HepG2 (cell line): Measurements from ENCODE around the gene ACOT6. TPM values are rescaled to one million over a fixed set of nuclear protein-coding genes. Genes with fewer than 3 reads are reported as not detected.
A peak's percentile ranks its signal among the peaks of the same experiment; 100 is the strongest.

Experiments used
- ATF7-NPFF ChIP-seq: sonication (generic); formaldehyde crosslinking; IDR thresholded peaks from 2 replicates; pipeline ENCODE4 v1.8.1; 2023; ENCODE audit warnings: mild to moderate bottlenecking, low read depth, missing genetic modification reagents, moderate library complexity
- GFI1 ChIP-seq: sonication (generic); formaldehyde crosslinking; IDR thresholded peaks from 2 replicates; pipeline ENCODE4 v1.5.0; 2020; ENCODE audit warnings: missing genetic modification reagents, mild to moderate bottlenecking, borderline replicate concordance
- HDAC1 ChIP-seq: sonication (generic); formaldehyde crosslinking; IDR thresholded peaks from 2 replicates; pipeline ENCODE4 v1.5.1; 2020; ENCODE audit warnings: mild to moderate bottlenecking, missing genetic modification reagents
- HOXD1 ChIP-seq: sonication (generic); formaldehyde crosslinking; IDR thresholded peaks from 2 replicates; pipeline ENCODE4 v1.5.0; 2020; ENCODE audit warnings: missing genetic modification reagents
- ISL2 ChIP-seq: sonication (generic); formaldehyde crosslinking; IDR thresholded peaks from 2 replicates; pipeline ENCODE4 v1.5.0; 2020; ENCODE audit warnings: missing genetic modification reagents
- KDM2A ChIP-seq: sonication (generic); formaldehyde crosslinking; IDR thresholded peaks from 2 replicates; pipeline ENCODE4 v1.4.0; 2020; ENCODE audit warnings: low read depth, missing genetic modification reagents, borderline replicate concordance
- NKX3-1 ChIP-seq: sonication (generic); formaldehyde crosslinking; IDR thresholded peaks from 2 replicates; pipeline ENCODE4 v1.5.0; 2020; ENCODE audit warnings: missing genetic modification reagents
- NR2F1 ChIP-seq, 2 experiments: fragments of 450-650 bp in 1 of 2; formaldehyde crosslinking in 1 of 2; IDR thresholded peaks; 2 replicates each; pipeline versions ENCODE4 v1.5.0 to v1.6.1; 2016 to 2020; ENCODE audit warnings: mild to moderate bottlenecking in 1 of 2, missing compliant biosample characterization in 1 of 2, missing genetic modification reagents in 1 of 2, moderate library complexity in 1 of 2
- SPEN ChIP-seq: sonication (generic); formaldehyde crosslinking; IDR thresholded peaks from 2 replicates; pipeline ENCODE4 v1.5.1; 2020; ENCODE audit warnings: low read depth, mild to moderate bottlenecking, missing genetic modification reagents
- ZNF749 ChIP-seq: sonication (generic); formaldehyde crosslinking; IDR thresholded peaks from 2 replicates; pipeline ENCODE4 v1.8.0; 2022; ENCODE audit warnings: mild to moderate bottlenecking, missing genetic modification reagents, moderate library complexity, borderline replicate concordance
- ZSCAN25 ChIP-seq: sonication (generic); formaldehyde crosslinking; IDR thresholded peaks from 2 replicates; pipeline ENCODE4 v1.8.0; 2022; ENCODE audit warnings: mild to moderate bottlenecking, missing genetic modification reagents
- ZSCAN31 ChIP-seq: sonication (generic); formaldehyde crosslinking; IDR thresholded peaks from 2 replicates; pipeline ENCODE4 v1.5.0; 2020; ENCODE audit warnings: low read depth, mild to moderate bottlenecking, missing genetic modification reagents
- polyA plus RNA-seq, 8 experiments: library from polyadenylated mRNA; depleted of rRNA in 3 of 8; stranded (reverse) in 7 of 8; unstranded in 1 of 8; fragments of >200 nt; fragmentation: Illumina TruSeq in 4 of 8; extraction: Trizol in 4 of 8; gene quantifications; 2 replicates each; pipeline versions ENCODE4 v1.2.1 to v1.2.3, GENCODE V29; 2011 to 2016; ENCODE audit warnings: low read depth in 4 of 8, missing spikeins in 1 of 8, mixed read lengths in 1 of 8; ENCODE audit not compliant: insufficient read depth in 1 of 8
- total RNA-seq, 5 experiments: library from RNA; depleted of rRNA; stranded (reverse); fragments of >200 nt; fragmentation: Illumina TruSeq; extraction: Trizol; gene quantifications; 2 replicates each; pipeline ENCODE4 v1.2.3, GENCODE V29; 2016; ENCODE audit warnings: low read depth in 1 of 5
- TF ChIP-seq, protein P1 (sequence below): sonication (generic); formaldehyde crosslinking; conservative IDR thresholded peaks from 2 replicates; pipeline ENCODE4 v1.8.0; 2022; ENCODE audit warnings: mild to moderate bottlenecking, moderate library complexity, missing genetic modification reagents
- TF ChIP-seq, protein P2 (sequence below): sonication (generic); formaldehyde crosslinking; IDR thresholded peaks from 2 replicates; pipeline ENCODE4 v1.4.0; 2020; ENCODE audit warnings: missing genetic modification reagents
- TF ChIP-seq, protein P3 (sequence below): sonication (generic); formaldehyde crosslinking; IDR thresholded peaks from 2 replicates; pipeline ENCODE4 v1.4.0; 2020; ENCODE audit warnings: mild to moderate bottlenecking, missing genetic modification reagents
- TF ChIP-seq, protein P4 (sequence below): sonication (generic); formaldehyde crosslinking; conservative IDR thresholded peaks from 2 replicates; pipeline ENCODE4 v1.8.1; 2023; ENCODE audit warnings: missing genetic modification reagents
- TF ChIP-seq, protein P5 (sequence below), 2 experiments: IDR thresholded peaks; 2 replicates each; pipeline ENCODE4 v1.6.1; 2011 to 2012; ENCODE audit warnings: low read length in 2 of 2, borderline replicate concordance in 1 of 2, low read depth in 1 of 2, mild to moderate bottlenecking in 1 of 2, moderate library complexity in 1 of 2

Gene ACOT6
- total and polyA plus RNA-seq, 2 of the 13 experiments (the other 11 are each of a cell fraction or from before 2014, with no cell fraction given), result 0.15 to 0.27 TPM

DNA sequence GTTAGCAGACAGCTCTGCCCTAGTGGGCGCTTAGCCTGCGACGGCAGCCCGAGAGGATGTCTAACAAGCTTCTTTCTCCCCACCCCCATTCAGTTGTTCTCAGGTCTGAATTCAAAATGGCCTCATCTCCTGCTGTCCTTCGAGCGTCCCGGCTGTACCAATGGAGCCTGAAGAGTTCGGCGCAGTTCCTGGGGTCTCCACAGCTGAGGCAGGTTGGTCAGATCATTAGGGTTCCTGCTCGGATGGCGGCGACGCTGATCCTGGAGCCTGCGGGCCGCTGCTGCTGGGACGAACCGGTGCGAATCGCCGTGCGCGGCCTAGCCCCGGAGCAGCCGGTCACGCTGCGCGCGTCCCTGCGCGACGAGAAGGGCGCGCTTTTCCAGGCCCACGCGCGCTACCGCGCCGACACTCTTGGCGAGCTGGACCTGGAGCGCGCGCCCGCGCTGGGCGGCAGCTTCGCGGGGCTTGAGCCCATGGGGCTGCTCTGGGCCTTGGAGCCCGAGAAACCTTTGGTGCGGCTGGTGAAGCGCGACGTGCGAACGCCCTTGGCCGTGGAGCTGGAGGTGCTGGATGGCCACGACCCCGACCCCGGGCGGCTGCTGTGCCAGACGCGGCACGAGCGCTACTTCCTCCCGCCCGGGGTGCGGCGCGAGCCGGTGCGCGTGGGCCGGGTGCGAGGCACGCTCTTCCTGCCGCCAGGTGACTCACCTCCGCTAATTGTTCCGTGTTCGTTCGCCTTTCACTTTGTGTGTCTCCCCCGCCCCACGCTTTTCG lies 42.9 kb upstream of the ACOT6 start, which contains the start of gene ACOT2 (continued):
- peak; percentile 80 for TF ChIP-seq ZSCAN31 (CRISPR knock-in tag)
- TF ChIP-seq NR2F1 (CRISPR knock-in tag; IDR thresholded peaks at IDR 0.05), result peak in 1 of 2 experiments; percentile 62; a peak in 1 of 4 replicates
- TF ChIP-seq HDAC1, result peak; percentile 62
- 0 out of 2 replicates have a peak, but pooled peaks have one; percentile 8 for TF ChIP-seq ISL2 (CRISPR knock-in tag)
- TF ChIP-seq GFI1 (CRISPR knock-in tag), result peak; percentile 45; the same call in 1 of the 2 replicates
- TF ChIP-seq SPEN (CRISPR knock-in tag), result peak; percentile 42; the same call in 1 of the 2 replicates
- TF ChIP-seq, protein P1, sequence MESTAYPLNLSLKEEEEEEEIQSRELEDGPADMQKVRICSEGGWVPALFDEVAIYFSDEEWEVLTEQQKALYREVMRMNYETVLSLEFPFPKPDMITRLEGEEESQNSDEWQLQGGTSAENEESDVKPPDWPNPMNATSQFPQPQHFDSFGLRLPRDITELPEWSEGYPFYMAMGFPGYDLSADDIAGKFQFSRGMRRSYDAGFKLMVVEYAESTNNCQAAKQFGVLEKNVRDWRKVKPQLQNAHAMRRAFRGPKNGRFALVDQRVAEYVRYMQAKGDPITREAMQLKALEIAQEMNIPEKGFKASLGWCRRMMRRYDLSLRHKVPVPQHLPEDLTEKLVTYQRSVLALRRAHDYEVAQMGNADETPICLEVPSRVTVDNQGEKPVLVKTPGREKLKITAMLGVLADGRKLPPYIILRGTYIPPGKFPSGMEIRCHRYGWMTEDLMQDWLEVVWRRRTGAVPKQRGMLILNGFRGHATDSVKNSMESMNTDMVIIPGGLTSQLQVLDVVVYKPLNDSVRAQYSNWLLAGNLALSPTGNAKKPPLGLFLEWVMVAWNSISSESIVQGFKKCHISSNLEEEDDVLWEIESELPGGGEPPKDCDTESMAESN (CRISPR knock-in tag), result peak; percentile 66; the same call in 1 of the 2 replicates
- TF ChIP-seq HOXD1, result peak; percentile 45; the same call in 1 of the 2 replicates
- peak; percentile 78 for TF ChIP-seq ATF7-NPFF (CRISPR knock-in tag)
- TF ChIP-seq ZSCAN25 (CRISPR knock-in tag), result peak; percentile 43; the same call in 1 of the 2 replicates
- 0 out of 2 replicates have a peak, but pooled peaks have one; percentile 62 for TF ChIP-seq ZNF749
- TF ChIP-seq, protein P2, sequence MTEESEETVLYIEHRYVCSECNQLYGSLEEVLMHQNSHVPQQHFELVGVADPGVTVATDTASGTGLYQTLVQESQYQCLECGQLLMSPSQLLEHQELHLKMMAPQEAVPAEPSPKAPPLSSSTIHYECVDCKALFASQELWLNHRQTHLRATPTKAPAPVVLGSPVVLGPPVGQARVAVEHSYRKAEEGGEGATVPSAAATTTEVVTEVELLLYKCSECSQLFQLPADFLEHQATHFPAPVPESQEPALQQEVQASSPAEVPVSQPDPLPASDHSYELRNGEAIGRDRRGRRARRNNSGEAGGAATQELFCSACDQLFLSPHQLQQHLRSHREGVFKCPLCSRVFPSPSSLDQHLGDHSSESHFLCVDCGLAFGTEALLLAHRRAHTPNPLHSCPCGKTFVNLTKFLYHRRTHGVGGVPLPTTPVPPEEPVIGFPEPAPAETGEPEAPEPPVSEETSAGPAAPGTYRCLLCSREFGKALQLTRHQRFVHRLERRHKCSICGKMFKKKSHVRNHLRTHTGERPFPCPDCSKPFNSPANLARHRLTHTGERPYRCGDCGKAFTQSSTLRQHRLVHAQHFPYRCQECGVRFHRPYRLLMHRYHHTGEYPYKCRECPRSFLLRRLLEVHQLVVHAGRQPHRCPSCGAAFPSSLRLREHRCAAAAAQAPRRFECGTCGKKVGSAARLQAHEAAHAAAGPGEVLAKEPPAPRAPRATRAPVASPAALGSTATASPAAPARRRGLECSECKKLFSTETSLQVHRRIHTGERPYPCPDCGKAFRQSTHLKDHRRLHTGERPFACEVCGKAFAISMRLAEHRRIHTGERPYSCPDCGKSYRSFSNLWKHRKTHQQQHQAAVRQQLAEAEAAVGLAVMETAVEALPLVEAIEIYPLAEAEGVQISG (CRISPR knock-in tag), result peak; percentile 85
- TF ChIP-seq, protein P3, sequence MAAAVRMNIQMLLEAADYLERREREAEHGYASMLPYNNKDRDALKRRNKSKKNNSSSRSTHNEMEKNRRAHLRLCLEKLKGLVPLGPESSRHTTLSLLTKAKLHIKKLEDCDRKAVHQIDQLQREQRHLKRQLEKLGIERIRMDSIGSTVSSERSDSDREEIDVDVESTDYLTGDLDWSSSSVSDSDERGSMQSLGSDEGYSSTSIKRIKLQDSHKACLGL (CRISPR knock-in tag), result peak; percentile 65; the same call in 1 of the 2 replicates
- TF ChIP-seq, protein P4, sequence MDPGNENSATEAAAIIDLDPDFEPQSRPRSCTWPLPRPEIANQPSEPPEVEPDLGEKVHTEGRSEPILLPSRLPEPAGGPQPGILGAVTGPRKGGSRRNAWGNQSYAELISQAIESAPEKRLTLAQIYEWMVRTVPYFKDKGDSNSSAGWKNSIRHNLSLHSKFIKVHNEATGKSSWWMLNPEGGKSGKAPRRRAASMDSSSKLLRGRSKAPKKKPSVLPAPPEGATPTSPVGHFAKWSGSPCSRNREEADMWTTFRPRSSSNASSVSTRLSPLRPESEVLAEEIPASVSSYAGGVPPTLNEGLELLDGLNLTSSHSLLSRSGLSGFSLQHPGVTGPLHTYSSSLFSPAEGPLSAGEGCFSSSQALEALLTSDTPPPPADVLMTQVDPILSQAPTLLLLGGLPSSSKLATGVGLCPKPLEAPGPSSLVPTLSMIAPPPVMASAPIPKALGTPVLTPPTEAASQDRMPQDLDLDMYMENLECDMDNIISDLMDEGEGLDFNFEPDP (CRISPR knock-in tag), result 0 out of 2 replicates have a peak, but pooled peaks have one; percentile 50
- TF ChIP-seq, protein P5, sequence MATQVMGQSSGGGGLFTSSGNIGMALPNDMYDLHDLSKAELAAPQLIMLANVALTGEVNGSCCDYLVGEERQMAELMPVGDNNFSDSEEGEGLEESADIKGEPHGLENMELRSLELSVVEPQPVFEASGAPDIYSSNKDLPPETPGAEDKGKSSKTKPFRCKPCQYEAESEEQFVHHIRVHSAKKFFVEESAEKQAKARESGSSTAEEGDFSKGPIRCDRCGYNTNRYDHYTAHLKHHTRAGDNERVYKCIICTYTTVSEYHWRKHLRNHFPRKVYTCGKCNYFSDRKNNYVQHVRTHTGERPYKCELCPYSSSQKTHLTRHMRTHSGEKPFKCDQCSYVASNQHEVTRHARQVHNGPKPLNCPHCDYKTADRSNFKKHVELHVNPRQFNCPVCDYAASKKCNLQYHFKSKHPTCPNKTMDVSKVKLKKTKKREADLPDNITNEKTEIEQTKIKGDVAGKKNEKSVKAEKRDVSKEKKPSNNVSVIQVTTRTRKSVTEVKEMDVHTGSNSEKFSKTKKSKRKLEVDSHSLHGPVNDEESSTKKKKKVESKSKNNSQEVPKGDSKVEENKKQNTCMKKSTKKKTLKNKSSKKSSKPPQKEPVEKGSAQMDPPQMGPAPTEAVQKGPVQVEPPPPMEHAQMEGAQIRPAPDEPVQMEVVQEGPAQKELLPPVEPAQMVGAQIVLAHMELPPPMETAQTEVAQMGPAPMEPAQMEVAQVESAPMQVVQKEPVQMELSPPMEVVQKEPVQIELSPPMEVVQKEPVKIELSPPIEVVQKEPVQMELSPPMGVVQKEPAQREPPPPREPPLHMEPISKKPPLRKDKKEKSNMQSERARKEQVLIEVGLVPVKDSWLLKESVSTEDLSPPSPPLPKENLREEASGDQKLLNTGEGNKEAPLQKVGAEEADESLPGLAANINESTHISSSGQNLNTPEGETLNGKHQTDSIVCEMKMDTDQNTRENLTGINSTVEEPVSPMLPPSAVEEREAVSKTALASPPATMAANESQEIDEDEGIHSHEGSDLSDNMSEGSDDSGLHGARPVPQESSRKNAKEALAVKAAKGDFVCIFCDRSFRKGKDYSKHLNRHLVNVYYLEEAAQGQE (IDR thresholded peaks at IDR 0.05; ENCODE audit: borderline replicate concordance in 1 of 2, low read depth in 1 of 2, low read length in 2 of 2), result peak in 1 of 2 experiments; percentile 30; a peak in 1 of 4 replicates
- peak; percentile 41; the same call in 1 of the 2 replicates for TF ChIP-seq KDM2A (CRISPR knock-in tag)
- peak; percentile 45; the same call in 1 of the 2 replicates for TF ChIP-seq NKX3-1 (CRISPR knock-in tag)
